ENCODE results near the gene FRRS1. TPM values are rescaled to one million over a fixed set of nuclear protein-coding genes. Genes with fewer than 3 reads are reported as not detected.
A peak's percentile ranks its signal among the peaks of the same experiment; 100 is the strongest.

FRRS1 gene
- total and polyA plus RNA-seq, 2 donors (not counting 1 experiment from before 2014, with no cell fraction given) = 10.3 to 32.7 TPM

GRCh38 chr1:99811075-99811474 lies 44.6 kb upstream of the FRRS1 start:
- Histone ChIP-seq H2AFZ (ENCODE audit: low read length) (no peak overlapping the region), H3K9ac (ENCODE audit: insufficient read depth, low read length) (no peak overlapping the region), H3K4me3 (replicated peaks in 1 of 4; ENCODE audit: control extremely low read depth in 1 of 4, insufficient read depth in 1 of 4, low read depth in 3 of 4, low read length in 4 of 4) (no peak overlapping the region), H3K36me3 (ENCODE audit: control insufficient read depth, insufficient read depth, low read length) (no peaks in the 10 kb centered on the region), H3K4me2 (ENCODE audit: extremely low read depth, insufficient read depth, low read length) (no peak overlapping the region), H3K27ac (ENCODE audit: insufficient read depth, low read length) (no peak overlapping the region), H4K20me1 (ENCODE audit: control insufficient read depth, extremely low read depth, insufficient read depth, low read length) (no peaks in the 10 kb centered on the region), H3K27me3 (ENCODE audit: control insufficient read depth, insufficient read depth, low read length) (peaks cover 4% of the 10 kb centered on the region), H3K4me1 (ENCODE audit: control insufficient read depth, extremely low read depth, insufficient read depth, low read length) (no peaks in the 10 kb centered on the region), H3K79me2 (ENCODE audit: control insufficient read depth, insufficient read depth, low read length) (no peaks in the 10 kb centered on the region), H3K9me3 (ENCODE audit: control insufficient read depth, insufficient read depth, low read depth, low read length) (no peaks in the 10 kb centered on the region)
- DNase-seq (ENCODE audit: low read depth in 2 of 2) = no peak
- TF ChIP-seq EZH2 (IDR thresholded peaks at IDR 0.05; ENCODE audit: low read length, missing control alignments) = no peak
- TF ChIP-seq CTCF (conservative IDR thresholded peaks at IDR 0.05 in 1 of 2, IDR thresholded peaks at IDR 0.05 in 1 of 2; ENCODE audit: low read depth in 1 of 2, low read length in 2 of 2) = no peak

GRCh38 chr1:99808391-99809115 lies 42.1 kb upstream of the FRRS1 start:
- Histone ChIP-seq H3K36me3 (ENCODE audit: control insufficient read depth, insufficient read depth, low read length) (no peaks in the 10 kb centered on the region), H3K4me3 (replicated peaks in 1 of 4; ENCODE audit: control extremely low read depth in 1 of 4, insufficient read depth in 1 of 4, low read depth in 3 of 4, low read length in 4 of 4) (peak overlapping the region in 1 of 4 experiments; percentile 33), H3K4me1 (ENCODE audit: control insufficient read depth, extremely low read depth, insufficient read depth, low read length) (no peaks in the 10 kb centered on the region), H3K4me2 (ENCODE audit: extremely low read depth, insufficient read depth, low read length) (peak overlapping the region; percentile 60), H4K20me1 (ENCODE audit: control insufficient read depth, extremely low read depth, insufficient read depth, low read length) (no peaks in the 10 kb centered on the region), H2AFZ (ENCODE audit: low read length) (peak overlapping the region; percentile 81), H3K9me3 (ENCODE audit: control insufficient read depth, insufficient read depth, low read depth, low read length) (no peaks in the 10 kb centered on the region), H3K9ac (ENCODE audit: insufficient read depth, low read length) (no peak overlapping the region), H3K27ac (ENCODE audit: insufficient read depth, low read length) (no peak overlapping the region), H3K79me2 (ENCODE audit: control insufficient read depth, insufficient read depth, low read length) (no peaks in the 10 kb centered on the region), H3K27me3 (ENCODE audit: control insufficient read depth, insufficient read depth, low read length) (peaks cover 18% of the 10 kb centered on the region)
- peak; percentile 92 for DNase-seq (ENCODE audit: low read depth in 2 of 2)
- peak; percentile 45 to 54 for TF ChIP-seq CTCF (conservative IDR thresholded peaks at IDR 0.05 in 1 of 2, IDR thresholded peaks at IDR 0.05 in 1 of 2; ENCODE audit: low read depth in 1 of 2, low read length in 2 of 2)
- TF ChIP-seq EZH2 (IDR thresholded peaks at IDR 0.05; ENCODE audit: low read length, missing control alignments) = no peak

GRCh38 chr1:99806882-99807281 lies 40.4 kb upstream of the FRRS1 start:
- Histone ChIP-seq H3K9ac (ENCODE audit: insufficient read depth, low read length) (no peak overlapping the region), H3K4me1 (ENCODE audit: control insufficient read depth, extremely low read depth, insufficient read depth, low read length) (no peaks in the 10 kb centered on the region), H4K20me1 (ENCODE audit: control insufficient read depth, extremely low read depth, insufficient read depth, low read length) (no peaks in the 10 kb centered on the region), H3K27me3 (ENCODE audit: control insufficient read depth, insufficient read depth, low read length) (peaks cover 18% of the 10 kb centered on the region), H3K4me2 (ENCODE audit: extremely low read depth, insufficient read depth, low read length) (no peak overlapping the region), H3K27ac (ENCODE audit: insufficient read depth, low read length) (no peak overlapping the region), H3K9me3 (ENCODE audit: control insufficient read depth, insufficient read depth, low read depth, low read length) (no peaks in the 10 kb centered on the region), H3K36me3 (ENCODE audit: control insufficient read depth, insufficient read depth, low read length) (no peaks in the 10 kb centered on the region), H3K4me3 (replicated peaks in 1 of 4; ENCODE audit: control extremely low read depth in 1 of 4, insufficient read depth in 1 of 4, low read depth in 3 of 4, low read length in 4 of 4) (no peak overlapping the region), H3K79me2 (ENCODE audit: control insufficient read depth, insufficient read depth, low read length) (no peaks in the 10 kb centered on the region), H2AFZ (ENCODE audit: low read length) (no peak overlapping the region)
- no peak for TF ChIP-seq EZH2 (IDR thresholded peaks at IDR 0.05; ENCODE audit: low read length, missing control alignments)
- no peak for TF ChIP-seq CTCF (conservative IDR thresholded peaks at IDR 0.05 in 1 of 2, IDR thresholded peaks at IDR 0.05 in 1 of 2; ENCODE audit: low read depth in 1 of 2, low read length in 2 of 2)
- no peak for DNase-seq (ENCODE audit: low read depth in 2 of 2)

Data from fibroblast of lung (primary cell).